Measurements from ENCODE around the gene GALNT2.

Gene GALNT2

DNA sequence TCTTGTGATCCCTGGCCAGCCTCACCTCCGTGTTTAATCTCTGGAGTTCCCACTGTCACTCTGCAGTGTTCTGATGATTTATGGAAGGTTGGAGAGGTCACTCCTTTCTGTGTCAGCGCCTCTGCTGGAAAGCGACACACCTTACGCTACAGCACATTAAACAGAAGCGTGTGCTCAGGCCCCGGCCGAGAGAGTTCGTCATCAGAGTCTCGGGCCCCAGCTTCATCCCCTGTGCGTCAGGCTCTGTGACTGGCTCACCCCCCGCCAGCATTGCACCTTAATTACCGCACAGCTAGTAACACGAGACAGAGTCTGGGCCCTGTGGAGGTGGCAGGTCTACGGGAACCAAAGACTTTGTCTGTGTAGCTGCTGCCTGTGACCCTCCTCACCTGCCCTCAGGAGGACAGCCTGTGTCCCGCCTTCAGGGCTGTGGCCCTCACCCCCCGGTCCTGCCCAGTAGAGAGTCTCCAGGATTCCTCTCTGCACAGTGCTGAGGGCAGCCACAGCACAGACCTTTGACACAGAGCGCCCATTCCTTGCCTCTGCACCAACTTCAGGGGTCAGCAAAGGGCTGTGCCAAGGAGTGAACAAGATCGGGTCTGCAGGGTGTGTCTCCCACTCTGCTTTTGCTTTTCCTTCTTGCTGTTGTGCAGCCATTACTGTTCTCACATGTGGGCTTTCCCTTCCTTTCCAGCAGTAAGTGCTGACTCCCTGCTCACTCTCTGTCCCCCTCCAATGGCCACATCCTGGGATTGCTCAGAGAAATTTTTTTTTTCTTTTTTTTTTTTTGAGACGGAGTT, 201.5 kb downstream of the GALNT2 start:
- Mint-ChIP-seq H3K9me3 (no peaks in the 10 kb centered on the region), H3K4me1 (peaks cover 6% of the 10 kb centered on the region), H3K36me3 (ENCODE audit: insufficient read depth) (peaks cover 25% of the 10 kb centered on the region), H3K4me3 (no peak overlapping the region), H3K27ac (ENCODE audit: low read depth) (no peak overlapping the region), H3K27me3 (no peaks in the 10 kb centered on the region)
- ATAC-seq (replicated peaks; ENCODE audit: extremely low read depth, poor library complexity, severe bottlenecking) = no peak
- DNase-seq (ENCODE audit: low spot score in 2 of 2) = no peak

DNA sequence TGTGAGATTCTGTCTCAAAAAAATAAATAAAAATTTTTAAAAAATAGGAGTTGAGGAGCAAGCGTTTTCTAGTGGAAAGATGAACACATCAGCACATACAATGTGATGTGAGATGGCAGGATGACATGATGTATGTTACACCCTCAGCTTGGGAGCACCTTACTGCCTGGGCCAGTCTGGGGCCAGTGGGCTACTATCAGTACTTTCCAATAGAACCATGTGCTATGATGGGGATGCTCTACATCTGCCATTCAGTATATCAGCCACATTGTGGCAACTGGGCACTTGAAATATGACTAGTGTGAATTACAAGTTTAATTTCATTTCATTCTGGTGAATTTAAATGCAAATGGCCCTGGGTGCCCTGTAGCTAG, 203.1 kb downstream of the GALNT2 start:
- Mint-ChIP-seq H3K4me3 (no peak overlapping the region), H3K27me3 (no peaks in the 10 kb centered on the region), H3K4me1 (peaks cover 6% of the 10 kb centered on the region), H3K9me3 (no peaks in the 10 kb centered on the region), H3K27ac (ENCODE audit: low read depth) (peak overlapping the region; percentile 35), H3K36me3 (ENCODE audit: insufficient read depth) (peaks cover 18% of the 10 kb centered on the region)
- ATAC-seq (replicated peaks; ENCODE audit: extremely low read depth, poor library complexity, severe bottlenecking) (no peak), DNase-seq (ENCODE audit: low spot score in 2 of 2) (no peak)

DNA sequence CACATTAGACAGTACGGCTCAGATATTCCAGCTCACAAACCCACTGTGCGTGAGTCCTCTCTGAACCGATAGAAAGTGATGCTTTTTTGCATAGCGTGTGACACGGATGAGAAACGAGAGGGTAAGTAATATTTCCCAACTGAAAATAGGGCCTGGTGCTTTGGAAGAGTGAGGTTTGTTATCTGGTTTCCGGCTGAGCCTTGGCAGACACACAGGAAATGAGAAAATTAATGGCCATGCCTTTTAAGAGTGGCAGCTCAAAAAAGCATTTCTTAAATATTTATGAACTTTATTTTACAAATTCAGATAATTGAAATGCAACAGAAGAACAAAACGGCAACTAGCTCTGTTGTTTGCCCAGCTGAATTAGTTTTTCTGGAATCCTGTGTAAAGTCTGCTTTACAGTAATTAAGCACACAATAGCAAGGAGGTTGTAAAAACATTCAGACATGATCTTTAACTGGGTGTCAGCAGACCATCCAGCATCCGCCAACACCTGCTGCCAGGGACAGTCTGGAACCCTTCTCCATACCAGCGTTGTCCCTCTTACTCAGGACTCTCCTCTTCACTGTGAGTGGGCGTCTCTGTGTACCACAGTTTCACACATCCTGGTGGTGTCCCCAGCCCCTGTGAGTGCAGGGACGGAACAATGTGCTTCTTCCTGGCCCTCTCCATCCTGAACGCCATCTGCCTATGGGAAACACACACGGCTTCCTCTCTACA, 203.7 kb downstream of the GALNT2 start:
- Mint-ChIP-seq H3K27me3 (no peaks in the 10 kb centered on the region), H3K4me3 (no peak overlapping the region), H3K27ac (ENCODE audit: low read depth) (peak overlapping the region; percentile 50), H3K36me3 (ENCODE audit: insufficient read depth) (peaks cover 15% of the 10 kb centered on the region), H3K4me1 (peaks cover 6% of the 10 kb centered on the region), H3K9me3 (no peaks in the 10 kb centered on the region)
- DNase-seq (ENCODE audit: low spot score in 2 of 2) = no peak
- no peak for ATAC-seq (replicated peaks; ENCODE audit: extremely low read depth, poor library complexity, severe bottlenecking)

DNA sequence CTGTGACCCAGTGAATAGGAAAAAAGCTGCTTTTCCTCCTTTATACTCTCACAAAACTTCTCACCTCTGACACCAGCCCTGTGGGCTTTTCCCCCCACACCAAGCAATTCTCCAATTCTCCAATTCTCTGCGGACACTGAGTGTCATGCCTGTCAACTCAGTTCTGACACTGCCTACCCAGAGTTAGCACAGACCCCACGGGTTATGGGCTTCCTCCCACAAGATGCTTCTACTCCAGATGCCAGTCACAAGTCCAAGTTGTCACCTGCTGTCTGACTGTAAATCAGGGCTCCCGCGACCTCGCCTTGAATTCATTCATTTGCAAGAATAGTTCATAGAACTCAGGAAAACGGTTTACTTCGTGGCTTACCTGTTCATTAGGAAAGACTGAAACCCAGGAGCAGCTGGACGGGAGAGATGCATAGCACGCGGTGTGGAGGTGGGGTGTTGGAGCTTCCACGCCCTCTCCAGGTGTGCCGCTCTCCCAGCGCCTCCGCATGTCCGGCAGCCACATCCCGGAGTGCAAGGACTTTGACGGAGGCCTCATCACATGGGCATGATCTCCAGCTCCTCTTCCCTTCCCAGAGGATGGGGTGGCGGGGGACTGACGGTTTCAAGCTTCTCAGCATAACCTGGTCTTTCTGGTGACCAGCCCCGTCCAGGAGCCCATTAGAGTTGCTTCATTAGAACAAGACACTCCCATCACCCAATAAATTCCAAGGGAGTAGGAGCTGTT, 204.4 kb downstream of the GALNT2 start:
- Mint-ChIP-seq H3K27me3 (no peaks in the 10 kb centered on the region), H3K4me1 (peaks cover 6% of the 10 kb centered on the region), H3K27ac (ENCODE audit: low read depth) (peak overlapping the region; percentile 50), H3K9me3 (no peaks in the 10 kb centered on the region), H3K4me3 (no peak overlapping the region), H3K36me3 (ENCODE audit: insufficient read depth) (peaks cover 15% of the 10 kb centered on the region)
- DNase-seq (ENCODE audit: low spot score in 2 of 2) (no peak), ATAC-seq (replicated peaks; ENCODE audit: extremely low read depth, poor library complexity, severe bottlenecking) (no peak)

DNA sequence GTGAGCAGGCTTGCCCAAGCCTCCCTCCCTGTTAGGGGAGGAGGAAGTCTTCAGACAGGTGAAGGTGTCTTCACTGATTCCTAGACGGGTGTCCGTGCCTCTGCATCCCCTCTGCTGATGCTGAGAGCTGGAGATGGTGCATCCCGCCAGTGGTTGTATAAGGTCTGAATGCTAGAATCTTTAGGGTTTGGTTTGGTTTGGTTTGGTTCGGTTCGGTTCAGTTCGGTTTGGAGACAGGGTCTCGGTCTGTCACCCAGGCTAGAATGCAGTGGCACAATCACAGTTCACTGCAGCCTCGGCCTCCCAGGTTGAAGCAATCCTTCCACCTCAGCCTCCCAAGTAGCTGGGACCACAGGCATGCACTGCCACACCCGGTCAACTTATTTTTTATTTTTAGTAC, 205.5 kb downstream of the GALNT2 start:
- H3K9me3 Mint-ChIP-seq = no peaks in the 10 kb centered on the region
- DNase-seq (ENCODE audit: low spot score in 2 of 2) = no peak
- H3K4me1 Mint-ChIP-seq = peaks cover 6% of the 10 kb centered on the region

DNA sequence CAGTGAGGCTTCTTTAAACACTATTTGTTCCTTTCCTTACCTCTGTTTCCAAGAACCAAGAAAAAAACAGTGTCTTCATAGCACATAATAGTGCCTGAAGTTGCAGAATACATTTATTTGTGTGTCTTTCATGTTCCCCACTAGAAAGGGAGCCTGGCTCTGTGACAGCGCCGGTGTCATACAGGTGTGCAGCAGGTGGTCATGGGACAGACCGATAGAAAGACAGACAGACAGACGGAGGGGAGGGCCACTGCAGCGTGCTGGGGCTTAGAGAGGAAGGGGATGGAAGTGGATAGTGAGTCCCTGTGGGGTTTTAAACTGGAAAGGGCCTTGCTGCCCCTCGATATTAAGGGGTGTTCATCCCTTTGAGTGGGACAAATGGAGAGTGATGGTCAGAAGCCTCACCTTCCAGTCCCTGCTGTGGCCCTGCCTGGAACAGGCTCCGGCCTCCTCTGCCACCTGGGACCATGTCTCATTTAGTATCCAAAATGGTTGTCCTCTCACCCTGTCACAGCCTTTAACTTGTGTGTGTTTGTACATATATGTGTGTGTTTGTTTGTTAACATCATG, 206.2 kb downstream of the GALNT2 start:
- peaks cover 6% of the 10 kb centered on the region for H3K4me1 Mint-ChIP-seq
- no peak for ATAC-seq (replicated peaks; ENCODE audit: extremely low read depth, poor library complexity, severe bottlenecking)
- H3K9me3 Mint-ChIP-seq = no peaks in the 10 kb centered on the region
- H3K27me3 Mint-ChIP-seq = no peaks in the 10 kb centered on the region
- no peak overlapping the region for H3K4me3 Mint-ChIP-seq
- DNase-seq (ENCODE audit: low spot score in 2 of 2) = no peak
- H3K27ac Mint-ChIP-seq (ENCODE audit: low read depth) = no peak overlapping the region
- H3K36me3 Mint-ChIP-seq (ENCODE audit: insufficient read depth) = peaks cover 13% of the 10 kb centered on the region

More for the DNA sequence above, 205.5 kb downstream of the GALNT2 start:
- H3K27me3 Mint-ChIP-seq = no peaks in the 10 kb centered on the region
- peaks cover 11% of the 10 kb centered on the region for H3K36me3 Mint-ChIP-seq (ENCODE audit: insufficient read depth)
- ATAC-seq (replicated peaks; ENCODE audit: extremely low read depth, poor library complexity, severe bottlenecking) = no peak
- H3K4me3 Mint-ChIP-seq = no peak overlapping the region
- no peak overlapping the region for H3K27ac Mint-ChIP-seq (ENCODE audit: low read depth)

DNA sequence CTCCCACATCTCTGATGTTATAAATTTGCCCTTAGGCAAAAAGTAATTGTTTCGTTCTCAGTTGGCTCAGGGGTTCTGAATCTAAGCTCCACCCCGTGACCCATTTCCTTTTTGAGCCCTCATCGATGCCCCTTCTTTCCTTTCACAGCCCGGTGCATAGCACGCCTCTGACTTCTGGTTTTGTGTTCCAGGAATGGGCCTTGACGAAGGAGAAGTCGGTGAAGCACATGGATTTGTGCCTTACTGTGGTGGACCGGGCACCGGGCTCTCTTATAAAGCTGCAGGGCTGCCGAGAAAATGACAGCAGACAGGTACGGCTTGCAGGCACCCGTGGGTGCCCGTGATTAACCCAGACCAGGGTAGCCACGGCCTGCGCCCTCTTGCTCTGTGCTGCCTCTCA, 207.2 kb downstream of the GALNT2 start:
- DNase-seq (ENCODE audit: low spot score in 2 of 2) (no peak), ATAC-seq (replicated peaks; ENCODE audit: extremely low read depth, poor library complexity, severe bottlenecking) (no peak)
- no peaks in the 10 kb centered on the region for H3K27me3 Mint-ChIP-seq
- H3K9me3 Mint-ChIP-seq = no peaks in the 10 kb centered on the region
- H3K27ac Mint-ChIP-seq (ENCODE audit: low read depth) = peak overlapping the region; percentile 65
- peaks cover 21% of the 10 kb centered on the region for H3K36me3 Mint-ChIP-seq (ENCODE audit: insufficient read depth)
- H3K4me3 Mint-ChIP-seq = no peak overlapping the region
- H3K4me1 Mint-ChIP-seq = peaks cover 6% of the 10 kb centered on the region

DNA sequence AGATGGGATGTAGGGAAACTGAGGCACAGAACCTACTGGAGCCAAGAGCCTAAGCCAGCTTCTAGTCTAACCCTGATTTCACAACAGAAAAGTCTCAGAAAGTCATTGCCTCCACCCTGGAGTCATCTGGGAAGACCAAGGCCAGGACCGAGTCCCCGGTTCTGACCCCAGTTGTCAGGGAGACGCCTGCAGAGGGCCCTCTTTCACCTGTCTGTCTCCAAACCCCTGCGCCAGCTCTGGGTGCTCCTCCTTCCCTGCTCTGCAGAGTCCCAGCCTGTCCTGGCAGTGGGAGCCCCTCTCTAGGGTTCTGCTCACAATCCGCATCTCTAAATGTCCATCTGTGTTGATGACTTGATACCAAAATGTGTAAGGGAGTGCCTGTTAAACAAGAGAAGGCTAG, 209.4 kb downstream of the GALNT2 start:
- ATAC-seq (replicated peaks; ENCODE audit: extremely low read depth, poor library complexity, severe bottlenecking) = no peak
- peaks cover 18% of the 10 kb centered on the region for H3K36me3 Mint-ChIP-seq (ENCODE audit: insufficient read depth)
- H3K4me1 Mint-ChIP-seq = peaks cover under 1% of the 10 kb centered on the region

DNA sequence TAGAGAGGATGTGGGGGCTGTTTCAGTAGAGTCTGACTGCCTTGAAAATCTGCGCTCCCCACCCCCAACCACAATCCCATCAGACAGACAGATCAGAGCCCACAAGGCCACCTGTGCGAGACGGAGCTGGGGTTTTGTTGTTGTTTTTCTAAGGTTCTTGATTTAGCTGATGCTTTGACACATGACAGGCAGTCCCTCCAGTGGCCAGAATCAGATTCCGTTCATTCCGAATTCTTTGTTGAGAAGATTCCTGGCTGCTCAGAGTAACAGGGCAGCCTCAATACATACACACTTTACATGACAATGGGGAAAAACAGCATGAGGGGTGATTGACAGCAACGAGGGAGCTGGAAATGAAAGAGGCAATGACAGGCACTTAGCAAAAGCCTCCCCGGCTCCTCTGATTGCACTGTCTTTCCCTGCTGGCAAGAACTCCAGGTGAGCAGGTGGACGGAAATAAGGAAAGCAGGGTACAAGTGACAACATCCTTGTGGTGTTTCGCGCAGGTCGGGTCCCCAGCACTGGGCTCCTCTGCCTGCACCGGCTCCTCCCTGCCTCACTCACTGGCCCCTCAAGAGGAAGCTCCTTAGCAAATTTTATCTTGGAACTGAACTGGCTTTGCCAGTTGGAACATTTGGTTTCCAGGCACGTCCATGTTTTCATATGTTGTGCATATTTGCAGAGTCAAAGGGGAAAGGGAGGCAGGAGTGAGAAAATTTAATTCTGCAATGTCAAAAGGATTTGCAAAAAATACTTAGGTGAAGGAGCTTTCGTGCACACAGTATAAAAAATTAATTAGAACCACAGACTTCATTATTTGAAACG, 210.4 kb downstream of the GALNT2 start:
- H3K36me3 Mint-ChIP-seq (ENCODE audit: insufficient read depth) = peaks cover 18% of the 10 kb centered on the region
- H3K4me1 Mint-ChIP-seq = no peaks in the 10 kb centered on the region
- no peaks in the 10 kb centered on the region for H3K27me3 Mint-ChIP-seq
- no peak overlapping the region for H3K4me3 Mint-ChIP-seq
- H3K9me3 Mint-ChIP-seq = no peaks in the 10 kb centered on the region
- no peak for DNase-seq (ENCODE audit: low spot score in 2 of 2)
- ATAC-seq (replicated peaks; ENCODE audit: extremely low read depth, poor library complexity, severe bottlenecking) = no peak
- peak overlapping the region; percentile 25 for H3K27ac Mint-ChIP-seq (ENCODE audit: low read depth)

More for the DNA sequence above, 209.4 kb downstream of the GALNT2 start:
- Mint-ChIP-seq H3K9me3 (no peaks in the 10 kb centered on the region), H3K4me3 (no peak overlapping the region), H3K27ac (ENCODE audit: low read depth) (no peak overlapping the region), H3K27me3 (no peaks in the 10 kb centered on the region)
- no peak for DNase-seq (ENCODE audit: low spot score in 2 of 2)

DNA sequence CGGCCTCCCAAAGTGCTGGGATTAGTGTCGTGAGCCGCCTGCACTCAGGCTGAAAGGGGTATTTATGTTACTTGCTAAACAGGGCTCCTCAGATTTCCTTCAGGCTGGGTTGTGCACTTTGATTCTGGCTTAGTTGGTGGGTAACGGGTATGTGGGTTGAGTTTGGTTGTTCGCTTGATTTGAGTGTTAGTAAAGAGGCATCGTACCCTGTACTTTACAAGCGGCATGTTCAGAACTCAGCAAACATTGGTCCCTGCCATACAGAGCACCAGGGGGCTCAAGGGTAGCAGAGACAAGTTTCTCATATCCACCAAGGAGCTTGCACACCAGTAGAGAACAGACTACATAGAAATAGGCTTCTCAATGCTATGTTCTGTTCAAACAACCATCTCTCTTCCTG, 211.3 kb downstream of the GALNT2 start:
- ATAC-seq (replicated peaks; ENCODE audit: extremely low read depth, poor library complexity, severe bottlenecking) (no peak), DNase-seq (ENCODE audit: low spot score in 2 of 2) (no peak)
- Mint-ChIP-seq H3K27me3 (no peaks in the 10 kb centered on the region), H3K4me1 (no peaks in the 10 kb centered on the region), H3K4me3 (no peak overlapping the region), H3K27ac (ENCODE audit: low read depth) (no peak overlapping the region), H3K36me3 (ENCODE audit: insufficient read depth) (peaks cover 18% of the 10 kb centered on the region), H3K9me3 (no peaks in the 10 kb centered on the region)

DNA sequence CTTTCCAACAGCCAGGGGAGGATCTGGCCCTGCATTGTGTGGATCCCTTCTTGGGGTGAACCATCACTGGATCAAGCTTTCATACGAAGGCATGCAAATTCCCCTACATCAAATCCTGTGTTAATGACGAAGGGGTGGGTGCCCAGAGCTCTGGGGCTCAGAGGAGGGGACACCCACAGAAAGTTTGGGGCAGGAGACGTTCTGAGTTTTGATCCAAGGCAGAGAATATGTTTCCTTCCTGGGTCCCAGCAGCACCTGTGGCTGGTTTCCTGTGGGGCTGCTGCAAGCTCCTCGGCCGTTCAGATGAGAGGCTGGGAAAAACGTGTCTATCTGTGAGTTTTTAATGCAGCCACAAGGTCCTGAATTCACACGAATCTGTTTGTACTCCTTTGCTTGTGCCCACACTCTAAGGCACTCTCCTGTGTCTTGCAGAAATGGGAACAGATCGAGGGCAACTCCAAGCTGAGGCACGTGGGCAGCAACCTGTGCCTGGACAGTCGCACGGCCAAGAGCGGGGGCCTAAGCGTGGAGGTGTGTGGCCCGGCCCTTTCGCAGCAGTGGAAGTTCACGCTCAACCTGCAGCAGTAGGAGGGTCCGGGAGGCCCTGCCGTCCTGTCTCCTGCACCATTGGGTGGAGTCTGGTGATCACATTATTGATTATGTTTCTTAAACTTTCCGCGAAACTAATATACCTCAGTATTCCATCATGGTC, 212.0 kb downstream of the GALNT2 start:
- DNase-seq (ENCODE audit: low spot score in 2 of 2) (no peak), ATAC-seq (replicated peaks; ENCODE audit: extremely low read depth, poor library complexity, severe bottlenecking) (no peak)
- Mint-ChIP-seq H3K9me3 (no peaks in the 10 kb centered on the region), H3K27me3 (no peaks in the 10 kb centered on the region), H3K27ac (ENCODE audit: low read depth) (no peak overlapping the region), H3K36me3 (ENCODE audit: insufficient read depth) (peaks cover 18% of the 10 kb centered on the region), H3K4me3 (no peak overlapping the region), H3K4me1 (no peaks in the 10 kb centered on the region)

All from central memory CD8-positive, alpha-beta T cell (primary cell).